DMS153 treated with DMSO at 0.1 percent for 48 hours (cell line): ENCODE measurements around the gene RHOU.

Experiments used
- DNase-seq: peaks from one replicate; lab custom pipeline; 2025; ENCODE audit not compliant: unreplicated experiment; lab: John Stamatoyannopoulos, UW

Gene RHOU

GRCh38 chr1:228782662-228783417, 47.6 kb downstream of the RHOU start:
- DNase-seq: no peak

GRCh38 chr1:228783418-228784040, 48.2 kb downstream of the RHOU start:
- no peak for DNase-seq

GRCh38 chr1:228784181-228784580, 48.9 kb downstream of the RHOU start:
- DNase-seq: no peak

- no peak for DNase-seq
Observed at GRCh38 chr1:228785366-228786330, 50.4 kb downstream of the RHOU start.

- no peak for DNase-seq
Observed at GRCh38 chr1:228786361-228787129, 51.3 kb downstream of the RHOU start.

- DNase-seq: no peak
Observed at GRCh38 chr1:228791791-228792190, 56.5 kb downstream of the RHOU start.

GRCh38 chr1:228792601-228793000, 57.3 kb downstream of the RHOU start:
- DNase-seq: no peak

GRCh38 chr1:228793032-228793431, 57.8 kb downstream of the RHOU start:
- DNase-seq: no peak

GRCh38 chr1:228794173-228794572, 58.9 kb downstream of the RHOU start:
- no peak for DNase-seq

GRCh38 chr1:228794810-228795209, 59.5 kb downstream of the RHOU start:
- DNase-seq: no peak

- DNase-seq: no peak
Observed at GRCh38 chr1:228795596-228795995, 60.3 kb downstream of the RHOU start.
